NT2/D1 (cell line): ENCODE measurements around the gene LRTM2.

Experiments
- DNase-seq: peaks from one replicate; pipeline ENCODE4 v3.0.0-alpha.2; 2011; ENCODE audit warnings: low read depth, low spot score
- H3K27me3 ChIP-seq: 2 replicates; pipeline ENCODE4 v1.6.0; 2011; ENCODE audit warnings: mild to moderate bottlenecking; ENCODE audit not compliant: insufficient read length, insufficient read depth
- H3K36me3 ChIP-seq: 2 replicates; pipeline ENCODE4 v1.6.1; 2011; ENCODE audit warnings: mild to moderate bottlenecking, low read length, mixed read lengths; ENCODE audit not compliant: insufficient read depth, insufficient read length
- H3K4me1 ChIP-seq: 2 replicates; pipeline ENCODE4 v1.5.1; 2011; ENCODE audit not compliant: insufficient read depth, insufficient read length
- H3K4me3 ChIP-seq: 2 replicates; pipeline ENCODE4 v1.5.1; 2011; ENCODE audit warnings: low read depth; ENCODE audit not compliant: insufficient read length
- H3K9ac ChIP-seq: 2 replicates; pipeline ENCODE4 v1.6.0; 2011; ENCODE audit warnings: low read depth; ENCODE audit not compliant: insufficient read length
- H3K9me3 ChIP-seq: 2 replicates; pipeline ENCODE4 v1.5.1; 2011; ENCODE audit warnings: mild to moderate bottlenecking, low read length; ENCODE audit not compliant: insufficient read depth
- SUZ12 ChIP-seq: IDR thresholded peaks from 2 replicates; pipeline ENCODE4 v1.6.1; 2011; ENCODE audit not compliant: insufficient read length, insufficient read depth; ENCODE audit errors: extremely low read depth
- YY1 ChIP-seq: IDR thresholded peaks from 2 replicates; pipeline ENCODE4 v1.6.1; 2011; ENCODE audit not compliant: insufficient read length, insufficient read depth
- ZNF274 ChIP-seq: IDR thresholded peaks from 2 replicates; pipeline ENCODE4 v1.6.1; 2011; ENCODE audit warnings: mild to moderate bottlenecking, low read depth, low read length

LRTM2 gene

GRCh38 chr12:1842905-1843640 is 22.7 kb downstream of the LRTM2 start:
- H3K27me3 ChIP-seq: no peaks in the 10 kb centered on the region
- no peaks in the 10 kb centered on the region for H3K36me3 ChIP-seq
- TF ChIP-seq SUZ12 (no peak), ZNF274 (no peak), YY1 (no peak)
- H3K9ac ChIP-seq: no peak overlapping the region
- no peaks in the 10 kb centered on the region for H3K9me3 ChIP-seq
- no peak for DNase-seq
- no peak overlapping the region for H3K4me3 ChIP-seq
- H3K4me1 ChIP-seq: peaks cover 24% of the 10 kb centered on the region

- Histone ChIP-seq H3K4me1 (peaks cover 23% of the 10 kb centered on the region), H3K27me3 (no peaks in the 10 kb centered on the region), H3K36me3 (no peaks in the 10 kb centered on the region), H3K9me3 (no peaks in the 10 kb centered on the region), H3K4me3 (no peak overlapping the region), H3K9ac (no peak overlapping the region)
- TF ChIP-seq SUZ12: no peak
- no peak for TF ChIP-seq YY1
- TF ChIP-seq ZNF274: no peak
- no peak for DNase-seq
Observed at GRCh38 chr12:1843641-1844005, 23.3 kb downstream of the LRTM2 start.

DNA sequence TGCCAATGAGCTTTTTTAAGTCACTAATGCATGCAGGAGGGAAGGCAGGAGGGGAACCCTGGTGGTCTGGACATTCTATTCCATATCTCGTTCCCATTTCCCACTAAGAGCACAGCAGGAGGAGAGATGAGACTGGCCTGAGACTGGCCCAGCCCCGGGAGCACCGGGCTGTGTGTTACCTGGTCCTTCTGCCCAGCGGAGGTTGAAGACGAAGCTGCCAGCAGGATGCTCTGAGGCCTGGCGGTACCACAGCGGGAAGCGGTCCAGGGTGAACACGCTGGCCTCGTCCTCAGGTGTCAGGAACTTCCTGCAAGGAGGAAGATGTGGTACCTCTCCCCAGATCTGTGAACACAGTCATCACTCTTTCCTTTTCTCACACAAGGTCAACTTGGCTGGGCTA is 23.9 kb downstream of the LRTM2 start:
- H3K4me1 ChIP-seq: peaks cover 23% of the 10 kb centered on the region
- H3K27me3 ChIP-seq: no peaks in the 10 kb centered on the region
- TF ChIP-seq YY1 (no peak), SUZ12 (no peak), ZNF274 (no peak)

GRCh38 chr12:1844661-1845409 is 24.5 kb downstream of the LRTM2 start:
- H3K4me1 ChIP-seq: peaks cover 23% of the 10 kb centered on the region
- H3K9ac ChIP-seq: no peak overlapping the region
- no peaks in the 10 kb centered on the region for H3K27me3 ChIP-seq
- TF ChIP-seq SUZ12 (no peak), YY1 (no peak), ZNF274 (no peak)
- DNase-seq: no peak
- H3K4me3 ChIP-seq: no peak overlapping the region
- no peaks in the 10 kb centered on the region for H3K9me3 ChIP-seq
- no peaks in the 10 kb centered on the region for H3K36me3 ChIP-seq

More for the DNA sequence above, 23.9 kb downstream of the LRTM2 start:
- H3K4me3 ChIP-seq: no peak overlapping the region
- H3K9ac ChIP-seq: no peak overlapping the region
- no peaks in the 10 kb centered on the region for H3K9me3 ChIP-seq
- H3K36me3 ChIP-seq: no peaks in the 10 kb centered on the region
- DNase-seq: no peak

GRCh38 chr12:1845427-1845826 is 25.1 kb downstream of the LRTM2 start:
- Histone ChIP-seq H3K4me3 (no peak overlapping the region), H3K36me3 (no peaks in the 10 kb centered on the region), H3K27me3 (no peaks in the 10 kb centered on the region), H3K9me3 (no peaks in the 10 kb centered on the region), H3K4me1 (peaks cover 23% of the 10 kb centered on the region), H3K9ac (no peak overlapping the region)
- no peak for DNase-seq
- TF ChIP-seq YY1 (no peak), SUZ12 (no peak), ZNF274 (no peak)

DNA sequence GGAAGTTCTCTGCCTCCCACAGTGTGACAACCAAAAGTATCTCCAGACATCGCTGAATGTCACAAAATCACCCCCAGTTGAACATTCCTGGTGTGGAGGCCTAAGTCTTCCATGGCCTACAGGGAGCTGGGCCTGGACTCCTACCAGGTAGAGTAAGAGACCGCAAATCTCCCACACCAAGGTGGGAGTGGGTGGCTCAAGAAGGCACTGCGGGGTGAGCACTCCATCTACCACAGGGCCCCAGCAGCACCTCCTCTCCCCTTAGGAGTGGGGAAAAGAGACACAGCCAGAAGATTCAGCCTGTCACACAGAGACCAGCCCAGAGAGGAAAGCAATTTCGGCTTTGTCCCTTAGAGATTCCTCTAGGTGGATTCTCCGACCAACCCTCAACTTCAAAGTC is 25.5 kb downstream of the LRTM2 start:
- H3K4me1 ChIP-seq: peaks cover 18% of the 10 kb centered on the region
- no peak for DNase-seq
- TF ChIP-seq YY1: no peak
- TF ChIP-seq ZNF274: no peak
- TF ChIP-seq SUZ12: no peak
- no peak overlapping the region for H3K4me3 ChIP-seq
- H3K9me3 ChIP-seq: no peaks in the 10 kb centered on the region
- no peak overlapping the region for H3K9ac ChIP-seq
- H3K27me3 ChIP-seq: no peaks in the 10 kb centered on the region
- H3K36me3 ChIP-seq: no peaks in the 10 kb centered on the region

DNA sequence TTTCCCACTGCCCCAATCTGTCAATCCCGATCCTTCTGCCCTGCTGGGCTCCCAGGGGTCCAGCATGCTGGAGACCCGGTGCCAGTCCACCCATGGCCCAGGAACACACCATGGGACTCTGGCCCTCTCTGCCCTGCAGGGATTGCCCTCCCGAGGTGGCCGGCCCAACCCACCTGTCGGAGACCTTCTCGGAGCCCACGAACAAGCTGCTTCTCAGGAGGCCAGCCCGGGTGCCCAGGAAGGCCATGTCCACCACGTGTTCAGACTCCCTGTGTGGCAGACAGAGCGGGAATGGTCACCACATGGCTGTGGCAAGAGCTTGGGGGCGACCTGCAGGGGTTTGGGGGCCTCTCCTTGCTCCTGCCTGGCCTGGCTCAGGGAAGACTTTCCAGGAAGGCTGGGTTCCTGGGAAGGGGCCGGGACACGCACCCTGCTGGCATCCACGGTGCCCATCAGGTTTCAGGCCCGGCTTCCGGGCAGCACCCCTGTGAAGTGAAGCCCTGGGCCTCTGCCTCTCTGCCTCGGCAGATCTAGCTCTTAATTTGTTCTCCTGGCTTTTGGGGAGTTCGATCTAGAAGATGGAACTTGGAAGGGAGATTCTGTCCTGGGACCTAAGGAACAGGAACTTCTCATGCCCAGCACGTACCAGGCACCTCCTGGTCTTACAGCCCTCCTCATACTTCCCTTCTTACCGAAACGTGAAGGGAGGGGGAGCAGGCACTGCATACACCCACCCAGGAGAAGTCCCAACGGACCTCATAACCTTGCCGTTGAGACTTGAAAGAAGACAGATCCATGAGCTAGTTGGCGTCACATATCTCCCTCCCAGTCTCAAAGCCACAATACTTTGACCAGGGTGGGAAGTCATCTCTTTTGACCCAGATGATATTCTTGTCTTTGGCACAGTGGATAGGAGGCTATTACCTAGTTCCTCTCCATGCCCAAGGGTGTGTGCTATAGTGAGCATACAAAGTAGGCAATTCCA is 26.3 kb downstream of the LRTM2 start:
- no peak for DNase-seq
- H3K27me3 ChIP-seq: no peaks in the 10 kb centered on the region
- no peak overlapping the region for H3K4me3 ChIP-seq
- peaks cover 16% of the 10 kb centered on the region for H3K4me1 ChIP-seq
- H3K9me3 ChIP-seq: no peaks in the 10 kb centered on the region
- H3K9ac ChIP-seq: no peak overlapping the region
- TF ChIP-seq SUZ12: no peak
- H3K36me3 ChIP-seq: no peaks in the 10 kb centered on the region
